Glutamatergic neuron (in vitro differentiated cells): Measurements from ENCODE around the gene HLA-C. TPM values are rescaled to one million over a fixed set of nuclear protein-coding genes. Genes with fewer than 3 reads are reported as not detected.

Experiments
- DNase-seq: peaks from one replicate; pipeline ENCODE4 v3.0.0; 2022
- H3K27ac Mint-ChIP-seq: one replicate; pipeline ENCODE4 v1.8.0; 2020; ENCODE audit warnings: mild to moderate bottlenecking, mixed read lengths, inconsistent platforms; ENCODE audit not compliant: unreplicated experiment
- H3K27me3 Mint-ChIP-seq: one replicate; pipeline ENCODE4 v1.8.0; 2020; ENCODE audit warnings: mild to moderate bottlenecking, moderate library complexity, mixed read lengths, inconsistent platforms; ENCODE audit not compliant: unreplicated experiment
- H3K36me3 Mint-ChIP-seq: one replicate; pipeline ENCODE4 v1.8.0; 2020; ENCODE audit warnings: mild to moderate bottlenecking, mixed read lengths, inconsistent platforms; ENCODE audit not compliant: unreplicated experiment
- H3K4me1 Mint-ChIP-seq: one replicate; pipeline ENCODE4 v1.8.0; 2020; ENCODE audit warnings: mild to moderate bottlenecking, low read depth, mixed read lengths, inconsistent platforms; ENCODE audit not compliant: unreplicated experiment
- H3K4me3 Mint-ChIP-seq: one replicate; pipeline ENCODE4 v1.8.0; 2020; ENCODE audit warnings: mild to moderate bottlenecking, mixed read lengths, inconsistent platforms; ENCODE audit not compliant: unreplicated experiment
- H3K9me3 Mint-ChIP-seq: one replicate; pipeline ENCODE4 v1.8.0; 2020; ENCODE audit warnings: mild to moderate bottlenecking, moderate library complexity, mixed read lengths, inconsistent platforms; ENCODE audit not compliant: unreplicated experiment
- CTCF ChIP-seq: fragments of 200-600 bp; sonication (generic); IDR thresholded peaks from one replicate; pipeline ENCODE4 v1.5.0; 2021; ENCODE audit not compliant: partially characterized antibody, unreplicated experiment
- total RNA-seq: library from RNA; stranded (reverse); fragmentation: NEBNext Ultra II Directional; extraction: Animal tissue kit (Norgen Biotek cat#: 25700); gene quantifications from one replicate; pipeline ENCODE4 v1.2.1, GENCODE V29; 2021; ENCODE audit not compliant: unreplicated experiment

The HLA-C gene
- total RNA-seq, 1 donor from 2014 or later = 13.7 TPM

GRCh38 chr6:31299947-31300346, 28.1 kb upstream of the HLA-C start:
- Mint-ChIP-seq H3K4me3 (no peak overlapping the region), H3K4me1 (no peaks in the 10 kb centered on the region), H3K27me3 (peaks cover 3% of the 10 kb centered on the region), H3K27ac (no peak overlapping the region), H3K36me3 (no peaks in the 10 kb centered on the region), H3K9me3 (no peaks in the 10 kb centered on the region)
- no peak for DNase-seq
- TF ChIP-seq CTCF = no peak

GRCh38 chr6:31299511-31299910, 27.6 kb upstream of the HLA-C start:
- Mint-ChIP-seq H3K9me3 (no peaks in the 10 kb centered on the region), H3K4me1 (no peaks in the 10 kb centered on the region), H3K27ac (no peak overlapping the region), H3K27me3 (peaks cover 5% of the 10 kb centered on the region), H3K4me3 (no peak overlapping the region), H3K36me3 (no peaks in the 10 kb centered on the region)
- DNase-seq = no peak
- TF ChIP-seq CTCF = no peak

- DNase-seq = no peak
- H3K27me3 Mint-ChIP-seq = peaks cover 3% of the 10 kb centered on the region
- no peak overlapping the region for H3K27ac Mint-ChIP-seq
- H3K36me3 Mint-ChIP-seq = no peaks in the 10 kb centered on the region
- no peak for TF ChIP-seq CTCF
- no peaks in the 10 kb centered on the region for H3K9me3 Mint-ChIP-seq
- H3K4me3 Mint-ChIP-seq = no peak overlapping the region
- H3K4me1 Mint-ChIP-seq = no peaks in the 10 kb centered on the region
Measured at GRCh38 chr6:31294056-31294455, 22.2 kb upstream of the HLA-C start.

GRCh38 chr6:31293343-31293742, 21.5 kb upstream of the HLA-C start:
- no peak for TF ChIP-seq CTCF
- DNase-seq = no peak
- Mint-ChIP-seq H3K36me3 (no peaks in the 10 kb centered on the region), H3K27me3 (peaks cover 3% of the 10 kb centered on the region), H3K4me3 (no peak overlapping the region), H3K27ac (no peak overlapping the region), H3K9me3 (no peaks in the 10 kb centered on the region), H3K4me1 (no peaks in the 10 kb centered on the region)

GRCh38 chr6:31289788-31290187, 17.9 kb upstream of the HLA-C start:
- Mint-ChIP-seq H3K4me3 (no peak overlapping the region), H3K9me3 (no peaks in the 10 kb centered on the region), H3K4me1 (no peaks in the 10 kb centered on the region), H3K27me3 (peaks cover 2% of the 10 kb centered on the region), H3K36me3 (no peaks in the 10 kb centered on the region), H3K27ac (no peak overlapping the region)
- DNase-seq = no peak
- no peak for TF ChIP-seq CTCF
